ENCODE results near the gene PCGF1. TPM values are rescaled to one million over a fixed set of nuclear protein-coding genes. Genes with fewer than 3 reads are reported as not detected.

Gene PCGF1
- total and polyA plus RNA-seq, 2 of the 13 experiments (the other 11 are each of a cell fraction or from before 2014, with no cell fraction given) = 20.4 to 22.6 TPM

GRCh38 chr2:74488643-74489481, 18.6 kb downstream of the PCGF1 start (continued):
- TF ChIP-seq NFAT5 (CRISPR knock-in tag; IDR thresholded peaks at IDR 0.05) (no peak), MIXL1 (CRISPR knock-in tag; IDR thresholded peaks at IDR 0.05) (peak; percentile 99), MEIS2 (CRISPR knock-in tag; IDR thresholded peaks at IDR 0.05) (no peak), ZNF44 (CRISPR knock-in tag; IDR thresholded peaks at IDR 0.05) (peak; percentile 69; the same call in 1 of the 2 replicates), ZNF607 (CRISPR knock-in tag; IDR thresholded peaks at IDR 0.05; ENCODE audit: borderline replicate concordance) (no peak), ZNF703 (CRISPR knock-in tag; IDR thresholded peaks at IDR 0.05; ENCODE audit: borderline replicate concordance) (no peak), GATAD2A (CRISPR knock-in tag; IDR thresholded peaks at IDR 0.05) (peak; percentile 99), ZNF367 (CRISPR knock-in tag; IDR thresholded peaks at IDR 0.05; ENCODE audit: borderline replicate concordance) (no peak), ZNF850 (CRISPR knock-in tag; conservative IDR thresholded peaks at IDR 0.05) (no peak), ZNF264 (CRISPR knock-in tag; IDR thresholded peaks at IDR 0.05) (0 out of 2 replicates have a peak, but pooled peaks have one; percentile 34), IKZF4 (CRISPR knock-in tag; IDR thresholded peaks at IDR 0.05; ENCODE audit: borderline replicate concordance, low read depth, not compliant biosample characterization) (peak; percentile 74)
- TF ChIP-seq, protein P1, sequence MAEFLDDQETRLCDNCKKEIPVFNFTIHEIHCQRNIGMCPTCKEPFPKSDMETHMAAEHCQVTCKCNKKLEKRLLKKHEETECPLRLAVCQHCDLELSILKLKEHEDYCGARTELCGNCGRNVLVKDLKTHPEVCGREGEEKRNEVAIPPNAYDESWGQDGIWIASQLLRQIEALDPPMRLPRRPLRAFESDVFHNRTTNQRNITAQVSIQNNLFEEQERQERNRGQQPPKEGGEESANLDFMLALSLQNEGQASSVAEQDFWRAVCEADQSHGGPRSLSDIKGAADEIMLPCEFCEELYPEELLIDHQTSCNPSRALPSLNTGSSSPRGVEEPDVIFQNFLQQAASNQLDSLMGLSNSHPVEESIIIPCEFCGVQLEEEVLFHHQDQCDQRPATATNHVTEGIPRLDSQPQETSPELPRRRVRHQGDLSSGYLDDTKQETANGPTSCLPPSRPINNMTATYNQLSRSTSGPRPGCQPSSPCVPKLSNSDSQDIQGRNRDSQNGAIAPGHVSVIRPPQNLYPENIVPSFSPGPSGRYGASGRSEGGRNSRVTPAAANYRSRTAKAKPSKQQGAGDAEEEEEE (CRISPR knock-in tag; IDR thresholded peaks at IDR 0.05; ENCODE audit: borderline replicate concordance) = no peak
- TF ChIP-seq, protein P2, sequence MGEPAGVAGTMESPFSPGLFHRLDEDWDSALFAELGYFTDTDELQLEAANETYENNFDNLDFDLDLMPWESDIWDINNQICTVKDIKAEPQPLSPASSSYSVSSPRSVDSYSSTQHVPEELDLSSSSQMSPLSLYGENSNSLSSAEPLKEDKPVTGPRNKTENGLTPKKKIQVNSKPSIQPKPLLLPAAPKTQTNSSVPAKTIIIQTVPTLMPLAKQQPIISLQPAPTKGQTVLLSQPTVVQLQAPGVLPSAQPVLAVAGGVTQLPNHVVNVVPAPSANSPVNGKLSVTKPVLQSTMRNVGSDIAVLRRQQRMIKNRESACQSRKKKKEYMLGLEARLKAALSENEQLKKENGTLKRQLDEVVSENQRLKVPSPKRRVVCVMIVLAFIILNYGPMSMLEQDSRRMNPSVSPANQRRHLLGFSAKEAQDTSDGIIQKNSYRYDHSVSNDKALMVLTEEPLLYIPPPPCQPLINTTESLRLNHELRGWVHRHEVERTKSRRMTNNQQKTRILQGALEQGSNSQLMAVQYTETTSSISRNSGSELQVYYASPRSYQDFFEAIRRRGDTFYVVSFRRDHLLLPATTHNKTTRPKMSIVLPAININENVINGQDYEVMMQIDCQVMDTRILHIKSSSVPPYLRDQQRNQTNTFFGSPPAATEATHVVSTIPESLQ (CRISPR knock-in tag; conservative IDR thresholded peaks at IDR 0.05) = no peak
- TF ChIP-seq, protein P3, sequence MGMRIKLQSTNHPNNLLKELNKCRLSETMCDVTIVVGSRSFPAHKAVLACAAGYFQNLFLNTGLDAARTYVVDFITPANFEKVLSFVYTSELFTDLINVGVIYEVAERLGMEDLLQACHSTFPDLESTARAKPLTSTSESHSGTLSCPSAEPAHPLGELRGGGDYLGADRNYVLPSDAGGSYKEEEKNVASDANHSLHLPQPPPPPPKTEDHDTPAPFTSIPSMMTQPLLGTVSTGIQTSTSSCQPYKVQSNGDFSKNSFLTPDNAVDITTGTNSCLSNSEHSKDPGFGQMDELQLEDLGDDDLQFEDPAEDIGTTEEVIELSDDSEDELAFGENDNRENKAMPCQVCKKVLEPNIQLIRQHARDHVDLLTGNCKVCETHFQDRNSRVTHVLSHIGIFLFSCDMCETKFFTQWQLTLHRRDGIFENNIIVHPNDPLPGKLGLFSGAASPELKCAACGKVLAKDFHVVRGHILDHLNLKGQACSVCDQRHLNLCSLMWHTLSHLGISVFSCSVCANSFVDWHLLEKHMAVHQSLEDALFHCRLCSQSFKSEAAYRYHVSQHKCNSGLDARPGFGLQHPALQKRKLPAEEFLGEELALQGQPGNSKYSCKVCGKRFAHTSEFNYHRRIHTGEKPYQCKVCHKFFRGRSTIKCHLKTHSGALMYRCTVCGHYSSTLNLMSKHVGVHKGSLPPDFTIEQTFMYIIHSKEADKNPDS (CRISPR knock-in tag; IDR thresholded peaks at IDR 0.05) = no peak
